HEK293 (cell line): ENCODE results near the gene SLC10A2.

Experiments used
- CTCF ChIP-seq: fragments of 450-650 bp; formaldehyde crosslinking; IDR thresholded peaks from 2 replicates; pipeline ENCODE4 v1.5.1; 2016; ENCODE audit warnings: missing biosample characterization, missing genetic modification characterization
- KLF16 ChIP-seq: fragments of 450-650 bp; formaldehyde crosslinking; IDR thresholded peaks from 2 replicates; pipeline ENCODE4 v1.5.1; 2017; ENCODE audit warnings: missing biosample characterization, missing genetic modification characterization
- MYNN ChIP-seq: fragments of 450-650 bp; formaldehyde crosslinking; IDR thresholded peaks from 2 replicates; pipeline ENCODE4 v1.5.1; 2016; ENCODE audit warnings: missing biosample characterization, missing genetic modification characterization, borderline replicate concordance
- PRDM10 ChIP-seq: fragments of 450-650 bp; formaldehyde crosslinking; IDR thresholded peaks from 2 replicates; pipeline ENCODE4 v1.5.1; 2016; ENCODE audit warnings: missing biosample characterization, missing genetic modification characterization
- TCF7L2 ChIP-seq: IDR thresholded peaks from 2 replicates; pipeline ENCODE4 v1.6.1; 2011; ENCODE audit warnings: low read depth, mild to moderate bottlenecking, inconsistent platforms, low read length, moderate library complexity, borderline replicate concordance
- ZNF121 ChIP-seq: fragments of 450-650 bp; formaldehyde crosslinking; IDR thresholded peaks from 2 replicates; pipeline ENCODE4 v1.5.1; 2016; ENCODE audit warnings: missing biosample characterization, missing genetic modification characterization
- ZNF157 ChIP-seq: fragments of 450-650 bp; formaldehyde crosslinking; IDR thresholded peaks from 2 replicates; pipeline ENCODE4 v1.5.1; 2016; ENCODE audit warnings: missing biosample characterization, missing genetic modification characterization
- ZNF24 ChIP-seq: fragments of 450-650 bp; formaldehyde crosslinking; IDR thresholded peaks from 2 replicates; pipeline ENCODE4 v1.5.1; 2016; ENCODE audit warnings: missing biosample characterization, missing genetic modification characterization
- ZNF488 ChIP-seq: fragments of 450-650 bp; formaldehyde crosslinking; IDR thresholded peaks from 2 replicates; pipeline ENCODE4 v1.5.1; 2016; ENCODE audit warnings: missing biosample characterization, missing genetic modification characterization
- ZNF513 ChIP-seq: fragments of 450-650 bp; IDR thresholded peaks from 2 replicates; pipeline ENCODE4 v1.5.1; 2018; ENCODE audit warnings: missing biosample characterization, missing genetic modification characterization
- ZNF629 ChIP-seq: fragments of 450-650 bp; formaldehyde crosslinking; IDR thresholded peaks from 2 replicates; pipeline ENCODE4 v1.5.1; 2017; ENCODE audit warnings: missing biosample characterization, missing genetic modification characterization
- ZNF670 ChIP-seq: fragments of 450-650 bp; formaldehyde crosslinking; IDR thresholded peaks from 2 replicates; pipeline ENCODE4 v1.5.1; 2016; ENCODE audit warnings: missing biosample characterization, missing genetic modification characterization, low read depth
- ZNF830 ChIP-seq: fragments of 450-650 bp; IDR thresholded peaks from 2 replicates; pipeline ENCODE4 v1.5.0; 2018; ENCODE audit warnings: missing biosample characterization, missing genetic modification characterization, low read depth, mild to moderate bottlenecking, moderate library complexity

- no peak for TF ChIP-seq ZNF513 (tag by site-specific recombination)
- TF ChIP-seq ZNF488 (tag by site-specific recombination) = no peak
- no peak for TF ChIP-seq ZNF830 (tag by site-specific recombination)
- TF ChIP-seq KLF16 = no peak
- no peak for TF ChIP-seq CTCF (tag by site-specific recombination)
- TF ChIP-seq ZNF157 = no peak
- TF ChIP-seq PRDM10 (tag by site-specific recombination) = no peak
- no peak for TF ChIP-seq ZNF24 (tag by site-specific recombination)
- TF ChIP-seq MYNN (tag by site-specific recombination) = no peak
- no peak for TF ChIP-seq TCF7L2
- TF ChIP-seq ZNF121 (tag by site-specific recombination) = no peak
- no peak for TF ChIP-seq ZNF629 (tag by site-specific recombination)
- TF ChIP-seq ZNF670 = no peak
Measured at GRCh38 chr13:103000157-103000556, 66.1 kb downstream of the SLC10A2 start.
